Stimulated activated CD8-positive, alpha-beta memory T cell treated with anti-CD3 and anti-CD28 coated beads, Interleukin-12 subunit alpha, Interleukin-12 subunit beta, amount 100 ng/mL, for 24 hours (primary cell): ENCODE results near the gene SRPK2.
"Not testable (repeated sequence)": the region's sequence is repeated elsewhere in the genome, so short reads cannot be mapped to it uniquely, and the experiment has no call there.

Experiments
- DNase-seq: peaks from one replicate; pipeline ENCODE4 v3.0.0-alpha.2; 2020; ENCODE audit errors: extremely low read depth

Gene SRPK2

DNA sequence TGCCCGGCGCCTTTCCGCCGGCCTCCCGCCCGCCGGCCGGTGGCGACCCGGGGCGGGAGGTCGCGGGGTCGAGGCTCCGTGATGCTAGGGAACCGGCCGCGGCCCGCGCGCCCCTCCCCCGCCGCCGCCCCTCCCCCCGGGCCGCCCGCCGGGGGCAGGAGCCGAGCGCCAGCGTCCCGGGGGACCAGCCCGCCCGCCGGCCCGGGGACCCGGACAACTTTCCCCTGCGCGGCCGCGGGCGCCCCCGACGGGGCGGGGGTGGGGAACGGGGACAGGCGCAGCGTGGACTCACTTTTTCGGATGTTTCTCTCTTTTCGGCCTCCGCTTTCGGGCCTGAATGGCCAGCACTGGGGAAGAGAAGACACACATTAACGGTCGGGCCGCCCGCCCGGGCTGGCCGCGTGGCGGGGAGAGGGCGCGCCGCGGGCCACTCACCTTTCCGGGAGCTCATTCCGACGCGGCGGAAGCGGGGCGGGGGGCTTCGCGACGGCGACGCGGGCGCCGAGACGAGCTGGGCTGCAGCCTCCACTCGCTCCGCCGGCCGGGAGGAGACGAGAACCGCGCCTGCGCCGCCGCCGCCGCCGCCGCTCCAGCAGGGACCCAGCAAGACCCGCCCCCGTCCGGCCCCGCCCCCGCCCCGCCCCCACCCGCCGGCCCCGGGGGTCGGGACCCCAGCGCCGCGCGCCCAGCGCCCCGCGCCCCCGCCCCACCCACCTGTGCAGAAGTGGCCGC lies at the start of gene SRPK2:
Gene SRPK2, minus strand, starts transcription at position 566 of the 732 bp plus-strand sequence.
- peak; percentile 50 for DNase-seq

- DNase-seq, result no peak
Measured at GRCh38 chr7:105438254-105438653, 49.5 kb upstream of the SRPK2 start.

GRCh38 chr7:105437356-105437755 lies 48.6 kb upstream of the SRPK2 start:
- not testable (repeated sequence) for DNase-seq

GRCh38 chr7:105429746-105430612 lies 41.3 kb upstream of the SRPK2 start:
- no peak for DNase-seq

DNA sequence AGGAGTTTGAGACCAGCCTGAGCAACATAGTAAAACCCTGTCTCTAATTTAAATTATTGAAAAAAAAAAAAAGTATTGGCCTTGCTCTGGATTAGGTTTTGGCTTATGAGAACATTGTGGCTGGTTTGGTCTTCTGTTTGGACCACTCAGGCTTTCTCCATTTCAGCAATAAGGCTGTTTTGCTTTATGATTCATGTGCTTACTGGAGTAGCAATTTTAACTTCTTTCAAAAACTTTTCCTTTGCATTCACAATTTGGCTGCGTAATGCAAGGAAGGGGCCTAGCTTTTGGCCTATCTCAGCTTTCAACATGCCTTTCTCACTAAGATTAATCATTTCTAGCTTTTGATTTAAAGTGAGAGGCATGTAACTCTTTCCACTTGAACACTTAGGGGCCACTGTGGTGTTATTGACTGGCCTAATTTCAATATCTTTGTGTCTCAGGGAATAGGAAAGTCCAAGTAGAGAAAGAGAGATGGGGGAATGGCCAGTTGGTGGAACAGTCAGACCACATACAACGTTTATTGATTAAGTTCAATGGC lies 38.0 kb upstream of the SRPK2 start:
- DNase-seq, result no peak

DNA sequence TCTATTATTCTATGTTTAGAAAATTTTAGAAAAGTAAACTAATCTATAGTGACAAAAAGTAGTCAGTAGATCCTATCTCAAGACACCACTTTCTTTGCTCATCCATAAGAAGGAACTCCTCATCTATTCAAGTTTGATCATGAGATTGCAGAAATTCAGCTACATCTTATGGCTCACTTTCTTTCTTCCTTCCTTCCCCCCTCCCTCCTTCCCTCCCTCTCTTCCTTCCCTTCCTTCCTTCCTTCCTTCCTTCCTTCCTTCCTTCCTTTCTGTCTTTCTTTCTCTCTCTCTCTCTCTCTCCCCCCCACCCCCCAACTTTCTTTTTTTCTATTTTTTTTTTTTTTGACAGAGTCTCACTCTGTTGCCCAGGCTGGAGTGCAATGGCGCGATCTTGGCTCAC lies 35.3 kb upstream of the SRPK2 start:
- DNase-seq, result no peak

GRCh38 chr7:105413887-105414437 lies 25.2 kb upstream of the SRPK2 start:
- DNase-seq, result no peak

DNA sequence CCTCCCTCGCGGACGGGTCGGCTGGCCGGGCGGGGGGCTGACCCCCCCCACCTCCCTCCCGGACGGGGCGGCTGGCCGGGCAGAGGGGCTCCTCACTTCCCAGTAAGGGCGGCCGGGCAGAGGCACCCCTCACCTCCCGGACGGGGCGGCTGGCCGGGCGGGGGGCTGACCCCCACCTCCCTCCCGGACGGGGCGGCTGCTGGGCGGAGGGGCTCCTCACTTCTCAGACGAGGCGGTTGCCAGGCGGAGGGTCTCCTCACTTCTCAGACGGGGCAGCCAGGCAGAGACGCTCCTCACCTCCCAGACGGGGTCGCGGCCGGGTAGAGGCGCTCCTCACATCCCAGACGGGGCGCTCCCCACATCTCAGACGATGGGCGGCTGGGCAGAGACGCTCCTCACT lies 22.1 kb upstream of the SRPK2 start:
- DNase-seq, result not testable (repeated sequence)

- not testable (repeated sequence) for DNase-seq
Measured at GRCh38 chr7:105409775-105410174, 21.1 kb upstream of the SRPK2 start.

DNA sequence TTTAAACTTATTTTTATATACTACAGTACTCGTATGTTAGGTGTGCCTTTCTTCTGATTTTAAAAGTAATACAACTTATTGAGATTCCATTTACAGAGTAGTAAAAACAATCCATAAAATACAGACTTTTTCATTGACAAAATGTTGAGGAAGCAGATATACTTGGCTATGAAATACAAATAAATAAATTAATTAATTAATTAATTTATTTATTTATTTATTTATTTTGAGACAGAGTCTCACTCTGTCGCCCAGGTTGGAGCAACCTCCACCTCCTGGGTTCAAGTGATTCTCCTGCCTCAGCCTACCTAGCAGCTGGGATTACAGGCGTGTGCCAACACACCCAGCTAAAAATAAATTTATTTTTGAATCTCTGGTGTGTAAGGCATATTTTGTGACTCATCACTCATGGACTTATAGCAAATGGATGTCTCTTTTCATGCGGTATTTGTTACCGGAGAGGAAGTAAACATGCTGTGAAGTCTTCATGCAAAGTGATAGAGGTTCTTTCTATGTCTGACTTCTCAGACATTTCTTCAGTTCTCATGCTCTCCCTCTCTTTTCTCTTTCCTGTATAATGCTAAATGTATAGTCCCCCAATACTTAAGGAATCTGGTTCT lies 20.2 kb upstream of the SRPK2 start:
- DNase-seq, result no peak

DNA sequence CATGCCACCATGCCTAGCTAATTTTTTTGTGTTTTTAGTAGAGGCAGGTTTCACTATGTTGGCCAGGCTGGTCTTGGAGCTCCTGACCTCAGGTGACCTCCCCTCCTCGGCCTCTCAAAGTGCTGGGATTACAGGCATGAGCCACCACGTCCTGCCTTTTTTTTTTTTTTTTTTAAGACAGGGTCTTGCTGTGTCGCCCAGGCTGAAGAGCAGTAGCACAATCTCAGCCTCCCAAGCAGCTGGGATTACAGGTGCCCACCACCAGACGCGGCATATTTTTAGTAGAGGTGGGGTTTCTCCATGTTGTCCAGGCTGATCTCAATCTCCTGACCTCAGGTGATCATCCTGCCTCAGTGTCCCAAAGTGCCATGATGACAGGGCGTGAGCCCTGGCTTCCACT lies 14.4 kb upstream of the SRPK2 start:
- DNase-seq, result no peak

GRCh38 chr7:105402221-105403095 lies 13.7 kb upstream of the SRPK2 start:
- DNase-seq, result no peak

DNA sequence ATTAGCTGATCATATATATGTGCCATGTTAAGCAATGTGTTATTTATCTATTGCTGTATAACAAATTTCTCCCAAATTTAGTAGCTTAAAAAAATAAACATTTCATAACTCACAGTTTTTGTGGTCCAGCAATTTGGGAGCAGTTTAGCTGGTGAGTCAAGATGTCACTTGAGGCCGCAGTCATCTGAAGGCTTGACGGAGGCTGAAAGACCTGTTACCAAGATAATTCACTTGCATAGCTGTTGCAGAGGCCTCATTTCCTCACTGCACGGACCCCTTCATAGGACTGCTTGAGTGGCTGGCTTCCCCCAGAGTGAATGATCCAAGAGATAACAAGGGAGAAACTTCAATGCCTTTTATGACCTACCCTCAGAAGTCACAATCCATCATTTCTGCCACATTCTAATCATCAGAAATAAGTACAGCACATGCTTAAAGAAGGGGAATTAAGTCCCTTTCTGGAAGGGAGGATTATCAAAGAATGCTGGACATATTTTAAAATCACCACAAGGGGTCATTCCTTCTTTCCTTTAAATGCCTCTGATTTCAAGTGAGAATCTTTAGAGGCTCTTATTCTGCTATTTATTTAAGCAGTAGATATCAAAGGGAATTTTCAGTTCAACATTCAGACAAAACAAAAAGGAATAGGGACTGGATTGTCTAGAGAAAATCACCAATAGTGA lies 10.5 kb upstream of the SRPK2 start:
- no peak for DNase-seq

- DNase-seq, result no peak
Measured at GRCh38 chr7:105396566-105396965, 7.8 kb upstream of the SRPK2 start.

DNA sequence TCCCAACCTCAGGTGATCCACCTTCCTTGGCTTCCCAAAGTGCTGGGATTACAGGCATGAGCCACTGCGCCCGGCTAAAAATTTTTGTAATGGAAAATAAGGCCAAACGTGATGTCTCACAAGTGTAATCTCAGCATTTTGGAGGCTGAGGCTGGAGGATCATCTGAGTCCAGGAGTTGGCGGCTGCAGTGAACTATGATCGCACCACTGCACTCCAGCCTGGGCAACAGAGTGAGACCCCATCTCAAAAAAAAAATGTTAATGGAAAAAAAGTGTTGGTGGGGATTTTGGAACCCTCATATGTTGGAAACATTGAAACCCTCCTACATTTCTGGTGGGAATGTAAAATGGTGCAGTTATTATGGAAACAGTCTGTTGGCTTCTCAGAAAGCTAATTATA lies 2.7 kb upstream of the SRPK2 start:
- no peak for DNase-seq

DNA sequence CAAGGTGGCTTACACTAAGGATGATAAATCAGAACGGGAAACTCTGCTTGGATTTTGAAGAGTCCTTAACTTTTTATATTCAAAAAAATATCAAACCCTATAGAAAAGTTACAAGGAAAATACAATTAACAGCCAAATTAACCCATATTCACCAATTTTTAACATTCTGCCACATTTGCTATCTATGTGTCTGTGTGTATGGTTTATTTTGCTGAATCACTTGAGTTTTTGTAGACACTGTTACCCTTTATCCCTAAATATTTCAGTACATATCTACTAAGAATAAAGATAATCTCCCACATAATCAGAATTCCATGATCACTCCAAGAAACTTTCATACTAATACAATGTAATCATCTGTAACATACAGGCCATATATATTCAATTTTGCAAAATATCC lies 1.2 kb upstream of the SRPK2 start:
- DNase-seq, result no peak

- no peak for DNase-seq
Measured at GRCh38 chr7:105389088-105389650, 448 bp upstream of the SRPK2 start.

DNA sequence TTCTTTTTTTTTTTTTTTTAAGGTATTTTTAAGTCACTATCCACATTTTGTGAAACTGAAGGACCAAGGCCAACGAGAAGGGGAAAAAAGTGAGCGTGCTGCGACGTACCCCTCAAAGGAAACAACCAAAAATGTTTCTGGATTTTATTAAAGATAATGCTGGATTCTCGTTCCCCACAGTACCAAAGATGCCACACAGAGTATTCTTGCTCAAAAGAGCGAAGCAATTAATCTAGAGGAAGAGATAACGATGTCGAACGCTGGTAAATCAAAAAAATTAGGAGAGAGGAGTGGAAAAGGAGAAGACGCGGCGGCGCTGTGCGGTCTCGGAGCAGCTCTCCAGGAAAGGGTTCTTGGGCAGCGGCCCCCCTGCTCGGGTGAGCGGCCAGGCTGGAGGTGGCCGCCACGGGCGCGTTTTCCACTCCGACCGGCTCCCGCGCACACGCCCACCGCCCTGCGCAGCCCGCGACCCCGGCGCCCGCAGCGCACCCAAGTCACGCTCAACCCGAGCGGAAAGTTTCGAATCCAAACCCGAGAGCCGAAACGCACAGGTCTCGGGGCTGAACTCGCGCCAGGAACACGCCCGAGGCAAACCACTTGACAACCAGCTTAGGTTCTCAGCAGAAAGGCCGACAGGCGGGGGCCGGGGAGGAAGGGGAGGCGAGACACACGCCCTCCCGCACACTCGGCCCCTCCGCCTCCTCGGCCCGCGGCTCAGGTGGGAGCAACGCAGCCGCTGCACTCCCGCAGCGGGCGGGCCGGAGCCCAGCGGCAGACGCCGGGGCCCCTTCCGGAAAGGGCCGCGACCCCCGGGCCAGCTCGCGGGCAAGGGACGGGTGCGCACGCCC lies 989 bp downstream of the SRPK2 start:
- DNase-seq, result no peak

- DNase-seq, result no peak
Measured at GRCh38 chr7:105377903-105378302, 10.8 kb downstream of the SRPK2 start.
